KOPT-K1 (cell line): ENCODE results near the gene TPRX1.
A peak's percentile ranks its signal among the peaks of the same experiment; 100 is the strongest.
"Not testable (repeated sequence)": the region's sequence is repeated elsewhere in the genome, so short reads cannot be mapped to it uniquely, and the experiment has no call there.

Experiments
- H3K27ac ChIP-seq: fragments of 200-600 bp; sonication (generic); 2 replicates; pipeline ENCODE4 v1.5.1; 2016; ENCODE audit warnings: antibody characterized with exemption, mild to moderate bottlenecking, low read depth, low read length; ENCODE audit not compliant: poor library complexity, severe bottlenecking
- H3K36me3 ChIP-seq: fragments of 200-600 bp; sonication (generic); 2 replicates; pipeline ENCODE4 v1.5.1; 2017; ENCODE audit warnings: antibody characterized with exemption, mild to moderate bottlenecking, low read length, moderate library complexity; ENCODE audit not compliant: insufficient read depth
- H3K9me3 ChIP-seq: fragments of 200-600 bp; sonication (generic); 2 replicates; pipeline ENCODE4 v1.5.1; 2017; ENCODE audit warnings: antibody characterized with exemption, low read length, mild to moderate bottlenecking; ENCODE audit not compliant: insufficient read depth, poor library complexity, severe bottlenecking

TPRX1 gene

DNA sequence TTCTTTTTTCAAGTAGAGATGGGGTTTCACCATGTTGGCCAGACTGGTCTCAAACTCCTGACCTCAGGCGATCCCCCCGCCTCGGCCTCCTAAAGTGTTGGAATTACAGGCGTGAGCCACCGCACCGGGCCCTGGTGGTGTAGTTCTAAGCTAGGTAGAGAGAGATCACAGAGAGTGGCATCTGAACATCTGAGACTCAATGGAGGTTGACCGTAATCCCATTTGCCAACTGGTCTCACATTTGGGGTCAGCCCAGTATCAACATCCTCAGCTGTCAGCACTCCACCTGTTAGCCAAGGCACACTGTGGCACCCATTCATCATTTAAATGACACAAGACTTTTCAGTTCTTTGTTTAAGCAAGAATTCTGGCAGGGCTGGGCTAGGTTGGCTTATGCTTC lies 17.8 kb downstream of the TPRX1 start:
- Histone ChIP-seq H3K36me3 (peaks cover 60% of the 10 kb centered on the region), H3K27ac (no peak overlapping the region), H3K9me3 (no peaks in the 10 kb centered on the region)

DNA sequence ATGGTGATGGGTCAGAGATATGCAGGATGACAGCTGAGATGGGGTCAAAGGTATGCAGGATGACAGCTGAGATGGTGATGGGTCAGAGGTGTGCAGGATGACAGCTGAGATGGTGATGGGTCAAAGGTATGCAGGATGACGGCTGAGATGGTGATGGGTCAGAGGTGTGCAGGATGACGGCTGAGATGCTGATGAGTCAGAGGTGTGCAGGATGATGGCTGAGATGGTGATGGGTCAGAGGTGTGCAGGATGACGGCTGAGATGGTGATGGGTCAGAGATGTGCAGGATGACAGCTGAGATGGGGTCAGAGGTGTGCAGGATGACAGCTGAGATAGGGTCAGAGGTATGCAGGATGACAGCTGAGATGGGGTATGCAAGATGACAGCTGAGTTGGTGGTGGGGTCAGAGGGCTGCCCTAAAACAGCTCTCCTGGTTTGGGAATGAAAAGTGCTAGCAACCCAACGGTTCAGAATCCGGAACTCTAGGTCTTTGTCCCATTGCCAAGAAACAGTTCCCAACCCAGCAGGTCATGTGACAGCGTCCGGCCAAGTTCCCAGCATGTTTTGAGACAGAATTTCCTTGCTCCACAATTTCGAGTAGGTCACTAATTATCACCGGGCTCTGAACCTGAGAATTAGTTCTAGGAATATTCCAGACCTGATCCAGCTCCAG lies 22.6 kb downstream of the TPRX1 start:
- no peak overlapping the region for H3K27ac ChIP-seq
- H3K36me3 ChIP-seq, result peaks cover 67% of the 10 kb centered on the region
- H3K9me3 ChIP-seq, result no peaks in the 10 kb centered on the region

DNA sequence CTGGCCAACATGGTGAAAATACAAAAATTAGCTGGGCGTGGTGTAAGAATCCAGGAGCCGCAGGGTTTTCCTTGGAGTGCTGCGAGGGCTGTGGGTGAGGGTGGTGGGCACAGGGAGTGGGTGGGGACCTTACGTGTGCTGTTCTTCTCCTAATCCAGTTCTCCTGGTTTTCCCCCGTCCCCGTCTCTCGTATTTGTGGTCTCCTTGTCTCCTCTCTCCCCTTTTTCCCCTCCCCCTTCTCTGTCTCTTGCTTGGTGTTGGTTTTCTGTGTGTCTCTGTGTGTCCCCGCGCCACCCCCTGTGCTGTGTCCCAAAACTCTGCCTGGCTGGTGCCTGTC lies 24.2 kb downstream of the TPRX1 start:
- Histone ChIP-seq H3K9me3 (no peaks in the 10 kb centered on the region), H3K36me3 (peaks cover 51% of the 10 kb centered on the region), H3K27ac (peak overlapping the region; percentile 2)

DNA sequence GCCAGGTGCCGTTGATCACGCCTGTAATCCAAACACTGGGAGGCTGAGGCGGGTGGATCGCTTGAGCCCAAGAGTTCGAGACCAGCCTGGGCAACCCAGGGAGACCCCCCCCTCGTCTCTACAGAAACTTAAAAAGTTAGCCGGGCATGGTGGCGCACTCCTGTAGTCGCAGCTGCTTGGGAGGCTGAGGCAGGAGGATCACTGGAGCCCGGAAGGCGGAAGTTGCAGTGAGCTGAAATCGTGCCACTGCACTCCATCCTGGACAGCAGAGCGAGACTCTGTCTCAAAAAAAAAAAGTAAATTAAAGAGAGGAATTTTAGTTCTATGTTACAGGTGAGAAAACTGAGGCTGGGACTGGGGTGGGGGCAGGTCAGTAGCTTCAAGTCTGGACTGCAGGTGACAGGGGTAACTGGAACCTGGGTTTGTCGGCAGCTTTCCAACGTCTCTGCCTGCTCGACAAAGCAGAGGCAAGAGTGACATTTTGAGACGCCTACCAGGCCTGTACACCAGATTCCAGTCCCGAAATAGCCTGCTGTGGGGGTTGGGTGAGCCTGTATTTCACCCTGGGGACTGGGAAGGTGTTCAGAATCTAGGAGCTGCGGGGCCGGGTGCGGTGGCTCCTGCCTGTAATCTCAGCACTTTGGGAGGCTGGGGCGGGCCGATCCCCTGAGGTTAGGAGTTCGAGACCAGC lies 24.7 kb downstream of the TPRX1 start:
- H3K9me3 ChIP-seq, result no peaks in the 10 kb centered on the region
- H3K27ac ChIP-seq, result peak overlapping the region; percentile 91
- H3K36me3 ChIP-seq, result peaks cover 46% of the 10 kb centered on the region

DNA sequence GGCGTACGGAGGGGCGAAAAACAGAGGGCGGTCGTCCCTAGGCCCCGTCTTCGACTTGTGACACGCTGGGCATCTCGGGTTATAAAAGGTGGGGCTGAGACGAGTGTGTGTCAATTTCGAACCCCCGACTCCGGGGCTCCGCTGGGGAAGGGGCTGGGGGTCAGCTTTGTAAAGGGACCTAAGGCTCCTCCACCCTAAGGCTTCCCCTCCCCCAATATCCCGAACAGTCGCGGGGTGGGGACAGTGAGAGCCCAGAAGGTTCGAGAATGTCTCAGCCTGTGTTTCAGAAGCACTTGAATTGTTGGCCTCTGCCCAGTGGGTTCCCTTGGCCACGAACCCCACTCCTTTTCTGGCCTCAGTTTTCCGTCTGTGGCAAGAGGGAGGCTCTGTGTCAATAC lies 25.4 kb downstream of the TPRX1 start:
- peak overlapping the region; percentile 91 for H3K27ac ChIP-seq
- H3K9me3 ChIP-seq, result no peaks in the 10 kb centered on the region
- peaks cover 39% of the 10 kb centered on the region for H3K36me3 ChIP-seq

DNA sequence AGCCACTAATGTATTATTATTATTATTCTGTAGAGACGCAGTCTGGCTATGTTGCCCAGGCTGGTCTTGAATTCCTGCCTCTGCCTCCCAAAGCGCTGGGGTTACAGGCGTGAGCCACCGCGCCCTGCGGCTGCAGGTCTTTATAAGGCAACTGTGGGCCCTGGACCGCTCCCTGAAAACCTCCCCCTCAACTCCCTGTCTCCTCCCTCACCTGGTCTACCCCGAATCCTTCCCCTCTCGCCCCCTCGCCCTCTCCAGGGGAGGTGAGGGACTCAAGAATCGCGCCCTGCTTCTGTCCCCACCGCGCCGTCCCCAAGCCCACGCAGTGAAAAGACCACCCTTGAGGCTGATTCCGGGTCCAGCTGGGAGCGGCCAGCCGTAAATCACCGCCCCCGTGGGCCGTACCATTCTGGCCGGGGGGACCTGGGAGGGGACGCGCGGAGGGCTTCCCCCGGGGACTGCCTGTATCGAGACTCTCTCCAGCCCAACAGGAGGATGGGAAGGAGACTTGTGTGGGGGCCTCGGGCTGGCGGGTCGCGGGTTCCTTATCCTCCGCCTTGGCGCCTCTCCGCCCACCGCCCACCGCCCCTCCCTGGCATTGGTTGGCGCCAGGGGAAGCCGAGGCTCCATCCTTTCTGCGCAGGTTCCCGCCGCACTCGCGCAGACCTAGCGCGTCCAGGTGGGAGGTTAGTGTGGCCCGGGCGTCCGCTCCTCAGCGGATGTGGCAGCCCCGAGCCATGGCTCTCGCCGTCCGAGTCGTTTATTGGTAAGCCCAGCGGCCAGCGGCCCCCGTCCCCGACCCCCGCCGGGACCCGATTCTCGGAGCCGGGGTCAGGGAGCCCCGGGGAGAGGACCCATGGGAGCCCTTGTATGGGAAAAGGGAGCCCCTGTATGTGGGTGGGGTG lies 26.1 kb downstream of the TPRX1 start, which contains the start of gene SELENOW:
TSS of gene SELENOW (plus strand) at position 655 of the 905 bp plus-strand sequence. CDS start at position 738, 83 bp downstream.
- H3K9me3 ChIP-seq, result no peaks in the 10 kb centered on the region
- peak within 1 kb of the TSS; percentile 91 for H3K27ac ChIP-seq
- H3K36me3 ChIP-seq, result peaks cover 32% of the 10 kb centered on the region

DNA sequence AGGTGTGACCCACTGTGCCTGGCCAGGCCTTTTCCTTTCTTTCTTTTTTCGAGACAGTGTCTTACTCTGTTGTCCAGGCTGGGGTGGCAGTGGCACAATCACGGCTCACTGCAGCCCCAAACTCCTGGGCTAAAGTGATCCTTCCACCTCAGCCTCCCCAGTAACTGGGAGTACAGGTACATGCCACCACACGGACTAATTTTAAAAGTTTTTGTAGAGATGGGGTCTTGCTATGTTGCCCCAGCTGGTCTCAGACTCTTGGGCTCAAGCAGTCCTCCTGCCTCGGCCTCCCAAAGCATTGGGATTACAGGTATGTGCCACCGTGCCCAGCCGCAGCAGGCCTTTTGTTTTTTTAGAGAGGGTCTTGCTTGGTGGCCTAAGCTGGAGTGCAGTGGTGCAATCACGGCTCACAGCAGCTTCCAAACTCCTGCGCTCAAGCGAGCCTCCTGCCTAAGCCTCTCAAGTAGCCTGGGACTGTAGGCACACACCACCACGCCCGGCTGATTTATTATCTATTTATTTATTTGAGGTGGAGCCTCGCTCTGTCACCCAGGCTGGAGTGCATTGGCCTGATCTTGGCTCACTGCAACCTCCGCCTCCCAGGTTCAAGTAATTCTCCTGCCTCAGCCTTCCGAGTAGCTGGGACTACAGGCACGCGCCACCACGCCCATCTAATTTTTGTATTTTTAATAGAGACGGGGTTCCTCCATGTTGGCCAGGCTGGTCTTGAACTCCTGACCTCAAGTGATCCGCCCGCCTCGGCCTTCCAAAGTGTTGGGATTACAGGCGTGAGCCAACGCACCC lies 26.9 kb downstream of the TPRX1 start:
- not testable (repeated sequence) for H3K9me3 ChIP-seq
- Histone ChIP-seq H3K27ac (peak overlapping the region; percentile 91), H3K36me3 (peaks cover 24% of the 10 kb centered on the region)

DNA sequence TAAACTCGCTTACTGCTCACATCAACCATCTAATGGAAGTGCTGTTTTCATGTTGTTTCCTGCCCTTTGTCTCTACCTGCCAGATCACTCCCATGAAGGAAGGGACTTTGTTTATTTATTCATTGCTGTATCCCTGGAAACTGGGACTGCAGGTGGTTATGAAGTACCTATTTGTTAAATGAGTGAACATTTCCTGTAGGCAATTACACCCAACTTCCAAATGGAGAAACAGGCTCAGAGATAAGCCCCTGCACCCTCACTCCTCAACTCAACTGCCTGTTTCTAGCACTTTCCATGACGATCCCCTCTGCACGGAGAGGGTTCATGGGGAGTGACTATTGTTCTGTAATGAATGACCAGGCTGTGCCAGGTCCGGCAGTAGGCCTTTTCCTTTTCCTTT lies 27.8 kb downstream of the TPRX1 start:
- H3K27ac ChIP-seq, result no peak overlapping the region
- no peaks in the 10 kb centered on the region for H3K9me3 ChIP-seq
- H3K36me3 ChIP-seq, result peaks cover 15% of the 10 kb centered on the region

DNA sequence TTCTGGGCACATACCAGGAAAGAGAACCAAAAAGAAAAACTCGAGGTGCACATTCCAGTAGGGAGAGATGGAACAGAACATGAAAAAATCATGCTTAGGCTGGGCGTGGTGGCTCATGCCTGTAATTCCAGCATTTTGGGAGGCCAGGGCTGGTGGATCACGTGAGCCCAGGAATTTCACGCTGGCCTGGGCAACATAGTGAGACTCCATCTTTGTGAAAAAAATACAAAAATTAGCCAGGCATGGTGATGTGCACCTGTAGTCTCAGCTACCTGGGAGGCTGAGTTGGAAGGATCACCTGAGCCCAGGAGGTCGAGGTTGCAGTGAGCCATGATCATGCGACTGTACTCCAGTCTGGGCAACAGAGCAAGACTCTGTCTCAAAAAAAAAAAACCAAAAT lies 33.1 kb downstream of the TPRX1 start:
- H3K36me3 ChIP-seq, H3K9me3 ChIP-seq: not testable (repeated sequence)
- H3K27ac ChIP-seq, result peak overlapping the region; percentile 35

DNA sequence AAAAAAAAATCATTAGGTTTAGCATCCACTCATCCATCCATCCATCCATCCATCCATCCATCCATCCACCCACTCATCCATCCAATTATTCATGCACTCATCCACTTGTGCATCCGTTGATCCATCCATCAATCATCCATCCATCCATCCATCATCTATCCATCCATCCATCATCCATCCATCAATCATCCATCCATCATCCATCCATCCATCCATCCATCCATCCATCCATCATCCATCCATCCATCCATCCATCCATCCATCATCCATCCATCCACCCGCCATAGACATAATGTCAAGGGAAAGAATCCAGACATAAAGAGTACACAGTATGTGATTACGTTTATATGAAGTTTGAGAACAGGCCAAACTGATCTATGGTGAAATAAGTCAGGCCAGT lies 34.8 kb downstream of the TPRX1 start:
- Histone ChIP-seq H3K9me3 (no peaks in the 10 kb centered on the region), H3K27ac (no peak overlapping the region), H3K36me3 (no peaks in the 10 kb centered on the region)

DNA sequence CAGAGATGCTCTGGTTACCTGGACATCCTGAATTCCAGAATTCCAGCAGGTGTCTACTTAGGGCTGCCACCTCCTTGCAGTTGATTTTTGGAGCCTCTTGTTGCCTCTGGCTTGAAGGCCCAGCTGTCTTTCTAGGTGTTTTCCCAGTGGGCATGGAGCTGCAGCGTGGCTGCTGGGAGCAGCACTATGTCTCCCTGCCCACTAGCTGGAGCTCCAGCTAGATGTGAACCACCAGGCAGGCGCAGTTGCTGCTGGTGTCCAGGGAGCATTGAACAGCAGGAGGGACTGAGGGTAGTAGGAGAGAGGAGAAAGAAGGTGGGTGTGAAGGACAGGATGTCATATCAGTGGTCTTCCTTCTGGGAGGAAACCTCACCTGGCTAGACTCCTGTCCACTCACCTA lies 35.7 kb downstream of the TPRX1 start:
- Histone ChIP-seq H3K27ac (no peak overlapping the region), H3K9me3 (no peaks in the 10 kb centered on the region), H3K36me3 (no peaks in the 10 kb centered on the region)

DNA sequence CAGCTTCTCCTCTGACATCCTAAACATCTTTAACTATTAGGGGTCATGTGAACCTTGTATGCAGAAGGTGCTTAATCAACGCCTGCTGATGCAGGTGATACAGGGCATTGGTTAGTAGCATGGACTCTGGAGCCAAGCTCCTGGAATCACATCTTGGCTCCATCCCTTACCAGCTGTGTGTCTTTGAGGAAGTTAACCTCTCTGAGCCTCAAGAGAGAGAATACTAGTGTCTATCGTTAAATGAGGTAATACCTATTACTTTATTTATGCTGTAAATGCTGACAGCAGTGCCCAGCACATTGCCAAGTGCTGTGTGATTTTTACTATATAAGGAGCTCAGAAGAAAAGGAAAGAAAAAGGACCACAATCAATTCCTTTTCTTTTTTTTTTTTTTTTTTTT lies 37.0 kb downstream of the TPRX1 start:
- Histone ChIP-seq H3K9me3 (no peaks in the 10 kb centered on the region), H3K27ac (no peak overlapping the region), H3K36me3 (no peaks in the 10 kb centered on the region)

DNA sequence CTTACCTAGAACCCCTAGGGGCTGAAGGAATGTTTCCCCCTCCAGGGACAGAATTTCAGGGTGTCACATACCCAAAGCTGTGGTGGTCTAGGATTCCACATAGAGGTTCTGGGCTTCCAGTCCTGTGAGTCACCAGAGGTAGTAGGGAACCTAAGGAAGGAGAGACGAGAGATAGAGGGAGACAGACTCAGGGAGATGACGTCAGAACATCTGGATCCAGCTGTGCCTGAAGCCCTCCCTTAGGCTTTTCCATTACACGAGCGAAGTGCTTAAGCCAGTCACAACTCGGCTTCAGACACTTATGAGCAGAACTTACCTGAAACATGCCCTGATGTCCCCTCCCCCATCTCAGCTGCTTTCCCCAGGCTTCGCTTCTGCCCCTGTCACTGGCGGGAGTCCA lies 37.7 kb downstream of the TPRX1 start:
- H3K27ac ChIP-seq, result no peak overlapping the region
- H3K9me3 ChIP-seq, result no peaks in the 10 kb centered on the region
- no peaks in the 10 kb centered on the region for H3K36me3 ChIP-seq

DNA sequence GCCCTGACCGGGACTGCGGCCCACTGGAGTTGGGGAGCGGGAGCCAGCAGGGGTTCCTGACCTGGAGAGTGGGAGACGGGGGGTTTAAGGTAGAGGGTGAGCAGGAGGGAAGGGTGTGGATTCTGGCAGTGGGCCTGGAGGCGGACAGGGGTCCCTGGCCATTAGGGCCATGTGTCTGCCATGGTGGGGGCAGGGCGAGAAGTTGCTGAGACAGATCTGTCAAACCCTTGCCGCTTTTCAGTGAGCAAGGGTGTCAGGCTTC lies 38.1 kb downstream of the TPRX1 start:
- Histone ChIP-seq H3K27ac (no peak overlapping the region), H3K36me3 (no peaks in the 10 kb centered on the region), H3K9me3 (no peaks in the 10 kb centered on the region)
